ENCODE results near the gene NEU2.

The NEU2 gene

DNA sequence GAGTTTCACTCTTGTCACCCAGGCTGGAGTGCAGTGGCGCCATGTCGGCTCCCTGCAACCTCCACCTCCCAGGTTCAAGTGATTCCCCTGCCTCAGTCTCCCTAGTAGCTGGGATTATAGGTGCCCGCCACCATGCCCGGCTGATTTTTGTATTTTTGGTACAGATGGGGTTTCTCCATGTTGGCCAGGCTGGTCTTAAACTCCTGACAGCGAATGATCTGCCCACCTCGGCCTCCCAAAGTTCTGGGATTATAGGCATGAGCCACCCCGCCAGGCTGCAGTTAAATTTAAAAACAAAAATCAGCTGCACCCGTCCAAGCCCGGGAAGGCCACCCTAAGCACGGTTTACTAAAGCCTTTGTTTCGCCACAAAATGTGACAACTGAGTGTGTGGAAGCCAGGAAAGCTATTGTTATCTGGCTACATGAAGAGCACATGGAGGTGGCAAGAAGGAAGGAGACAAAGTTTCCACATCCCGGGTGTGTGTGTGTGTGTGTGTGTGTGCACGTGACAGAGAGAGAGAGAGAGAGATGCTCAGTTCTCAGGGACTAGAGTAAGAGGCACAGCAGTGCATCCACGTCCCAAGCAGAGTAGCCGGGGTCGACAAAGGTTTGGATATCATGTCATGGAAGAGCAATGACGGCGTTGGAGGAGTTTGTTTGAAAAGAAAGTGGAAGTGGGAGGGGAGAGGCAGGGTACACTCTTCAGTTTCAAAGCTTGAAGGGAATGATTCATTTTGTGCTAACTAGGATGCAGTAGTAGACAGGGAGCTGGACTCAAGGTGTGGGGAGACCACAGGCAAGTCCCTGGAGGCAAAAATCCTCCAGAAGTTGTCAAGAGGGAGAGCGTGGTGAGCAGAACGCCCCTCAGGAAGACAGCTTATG, 47.7 kb downstream of the NEU2 start:
- DNase-seq, result no peak

DNA sequence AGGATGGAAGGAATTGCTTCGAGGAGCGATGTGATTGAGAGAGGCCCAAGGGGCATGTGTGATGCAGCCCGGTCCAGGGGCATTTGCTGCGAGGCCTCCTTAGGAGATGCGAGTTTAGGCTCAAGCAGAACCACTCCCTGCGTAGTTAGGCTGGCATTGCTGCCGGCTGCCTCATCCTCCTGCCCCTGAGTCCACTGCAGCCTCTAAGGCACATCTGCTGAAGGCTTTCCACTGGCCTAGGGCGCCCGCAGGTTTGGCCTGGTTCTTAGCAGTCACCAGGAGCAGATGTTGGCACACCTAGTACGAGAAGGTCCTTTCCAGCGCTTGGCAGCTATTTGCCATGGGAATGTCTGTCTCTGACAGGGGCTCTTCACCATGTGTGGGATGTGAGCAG, 48.4 kb downstream of the NEU2 start:
- no peak for DNase-seq

DNA sequence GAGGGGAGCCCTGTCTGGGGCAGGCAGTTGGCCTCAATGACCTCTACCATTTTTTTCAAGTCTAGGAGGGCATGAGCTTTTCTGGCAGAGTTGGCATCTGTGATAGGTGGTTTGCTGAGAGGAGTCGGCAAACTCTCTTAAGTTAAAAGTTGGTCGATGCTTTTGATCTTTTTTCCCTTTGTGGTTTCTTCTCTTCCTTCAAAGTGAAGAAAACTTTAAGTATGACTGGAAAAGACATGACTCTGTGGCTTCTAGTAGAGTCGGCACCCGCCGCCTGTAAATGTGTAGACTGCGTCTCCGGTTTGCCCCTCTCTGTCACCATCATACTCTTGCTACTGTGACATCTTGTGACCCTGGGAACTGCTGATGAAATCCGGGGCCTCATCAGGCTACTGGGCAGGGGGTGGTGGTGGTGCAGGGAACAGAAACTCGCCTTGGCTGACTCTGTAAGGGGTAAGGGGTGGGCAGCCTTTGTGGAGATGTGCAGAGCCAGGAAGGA, 48.8 kb downstream of the NEU2 start:
- peak; percentile 35 for DNase-seq

DNA sequence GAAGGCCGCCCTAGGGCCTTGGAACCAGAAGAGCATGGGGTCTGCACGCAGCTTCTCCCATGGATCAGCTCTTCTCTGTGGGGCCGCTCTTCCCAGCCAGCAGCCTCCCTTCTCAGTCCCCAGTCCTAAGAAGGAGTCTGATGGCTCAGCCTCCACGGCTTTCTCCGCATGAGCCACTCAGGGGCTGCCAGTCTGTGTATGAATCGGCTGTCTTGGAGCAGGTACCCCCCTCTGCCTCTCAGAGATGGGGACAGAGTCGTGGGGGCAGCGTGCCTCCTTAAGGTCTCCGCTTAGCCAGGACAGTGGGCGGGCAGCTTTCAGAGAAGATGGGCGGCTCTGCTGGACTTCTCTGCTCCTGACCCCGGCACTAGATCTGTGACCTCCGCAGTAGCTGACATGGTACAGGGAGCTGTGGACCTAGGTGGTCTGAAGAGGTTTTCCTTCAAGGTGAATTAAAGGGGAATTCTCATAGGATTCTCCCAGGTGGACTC, 49.3 kb downstream of the NEU2 start:
- DNase-seq, result no peak

DNA sequence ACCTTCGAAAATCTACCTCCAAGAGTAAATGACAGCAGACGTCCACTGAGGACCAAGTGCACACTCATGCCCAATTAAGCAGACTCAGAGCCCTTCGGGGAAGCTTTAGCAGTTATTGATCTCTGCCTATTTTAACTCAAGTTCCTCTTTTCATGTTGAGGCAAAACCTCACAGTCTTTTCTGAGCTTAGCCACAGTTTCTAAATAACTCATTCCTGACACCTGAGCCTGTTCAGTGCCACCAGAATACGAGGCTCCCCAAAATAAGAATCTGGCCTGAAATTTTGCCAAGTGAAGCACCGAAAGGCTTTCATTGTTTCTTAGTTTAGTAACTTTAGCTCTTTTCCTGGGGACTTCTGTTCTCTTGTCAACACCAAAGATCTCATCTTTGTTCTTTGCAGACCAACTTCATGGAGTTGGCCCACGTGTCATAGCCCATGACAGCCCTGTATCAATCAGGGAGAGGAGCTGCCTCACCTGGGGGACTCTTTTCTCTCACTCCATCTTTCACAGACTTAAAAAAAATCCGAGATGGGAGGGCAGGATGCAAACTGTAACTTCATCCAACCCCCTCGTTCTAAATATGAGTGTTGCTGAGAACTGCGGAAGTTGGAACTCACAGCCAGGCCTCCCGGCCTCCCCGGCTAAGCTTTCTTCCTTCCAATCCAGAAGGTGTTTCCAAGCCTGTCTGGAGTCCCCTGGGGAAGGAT, 49.9 kb downstream of the NEU2 start:
- peak; percentile 50 for DNase-seq

DNA sequence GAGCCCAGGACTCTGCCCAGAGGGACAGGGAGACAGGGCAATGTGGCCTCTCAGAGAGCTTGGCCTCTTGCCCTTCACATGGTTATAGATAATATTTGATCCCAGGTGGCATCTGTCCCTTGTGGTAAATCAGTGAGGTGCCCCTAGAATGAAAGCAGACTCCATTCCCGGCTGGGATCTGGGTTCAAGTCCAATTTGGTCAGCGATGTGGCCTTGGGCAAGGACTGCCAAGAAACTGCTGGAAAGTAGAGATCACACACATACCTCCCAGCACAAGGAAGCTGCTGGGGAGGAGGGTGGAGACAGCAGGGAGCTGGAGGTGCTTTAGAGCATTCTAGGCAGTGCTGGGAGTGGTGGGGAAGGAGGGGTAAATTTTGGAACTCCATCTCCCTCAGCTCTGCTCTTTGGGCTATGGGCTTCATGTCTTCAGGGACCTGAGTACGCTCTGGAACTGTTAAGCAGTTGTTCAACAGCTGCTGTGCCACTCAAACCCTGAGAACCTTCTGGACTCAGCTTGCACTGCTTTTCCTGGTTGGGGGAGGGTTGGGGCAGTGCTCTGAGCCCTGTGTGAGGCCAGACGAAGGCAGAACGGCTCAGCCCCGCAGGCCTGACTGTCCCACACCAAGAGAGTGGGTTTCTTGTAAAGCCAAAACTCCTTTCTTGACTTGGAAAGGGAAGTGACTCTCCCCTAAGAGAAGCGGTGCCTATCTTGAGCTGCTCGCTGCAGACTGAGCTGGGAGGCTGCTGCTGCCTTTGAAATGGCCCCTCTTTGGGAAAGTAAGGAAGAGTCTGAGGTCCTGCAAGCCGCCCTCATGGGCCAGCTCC, 50.7 kb downstream of the NEU2 start:
- DNase-seq, result no peak

DNA sequence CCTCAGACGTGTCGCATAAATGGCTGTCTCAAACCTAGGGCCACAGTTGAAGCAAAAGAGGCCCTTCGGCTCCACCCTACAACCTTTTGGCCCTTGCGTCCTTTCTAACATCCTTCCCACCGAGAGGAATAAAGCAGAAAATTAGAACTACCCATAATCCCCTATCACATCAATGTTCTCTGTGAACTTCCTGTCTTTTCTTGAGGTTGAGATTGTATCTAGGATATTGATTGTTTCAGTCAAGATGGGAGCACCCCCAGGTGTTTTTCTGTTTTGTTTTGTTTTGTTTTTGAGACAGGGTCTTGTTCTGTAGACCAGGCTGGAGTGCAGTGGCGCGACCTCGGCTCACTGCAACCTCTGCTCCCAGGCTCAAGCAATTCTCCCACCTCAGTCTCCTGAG, 51.3 kb downstream of the NEU2 start:
- DNase-seq, result no peak

DNA sequence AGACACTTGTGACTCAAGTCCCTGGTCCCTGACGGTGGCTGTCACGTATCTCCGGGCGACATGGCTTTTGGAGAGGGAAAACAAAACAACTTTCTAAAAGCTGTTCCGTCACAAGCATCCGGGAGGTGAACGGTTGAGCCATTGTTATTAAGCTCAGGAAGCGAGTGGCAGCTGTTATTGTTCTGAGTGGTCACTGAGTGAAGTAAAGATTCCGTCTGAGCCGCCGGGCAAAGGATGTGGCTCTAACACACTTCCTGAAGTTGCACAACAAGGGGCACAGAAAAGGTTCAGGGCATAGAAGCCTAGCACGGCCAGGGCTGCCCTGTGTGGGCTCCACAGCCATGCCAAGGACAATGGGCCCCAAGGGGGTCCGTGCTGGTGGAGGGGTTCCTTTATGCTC, 52.0 kb downstream of the NEU2 start:
- DNase-seq, result no peak
